Activated CD8-positive, alpha-beta T cell treated with anti-CD3 and anti-CD28 coated beads, Interleukin-2, amount 10 ng/mL, durations not matched to agents 7 days and 5 days (primary cell): Measurements from ENCODE around the gene ANKRD13A. TPM values are rescaled to one million over a fixed set of nuclear protein-coding genes. Genes with fewer than 3 reads are reported as not detected.
A peak's percentile ranks its signal among the peaks of the same experiment; 100 is the strongest.
"Not testable (repeated sequence)": the region's sequence is repeated elsewhere in the genome, so short reads cannot be mapped to it uniquely, and the experiment has no call there.

Source experiments
- ATAC-seq: fragments of 150-1000 bp; cut with Tn5 transposase; one replicate; pipeline ENCODE4 v1.10.0; 2021; ENCODE audit warnings: moderate library complexity
- CTCF ChIA-PET: fragments of 350-600 bp; sonication (Branson Sonifier 250); formaldehyde crosslinking; loops from one replicate; lab custom pipeline; 2021; ENCODE audit warnings: antibody characterized with exemption; lab: Charles Lee
- POLR2A ChIA-PET: fragments of 350-600 bp; sonication (Branson Sonifier 250); formaldehyde crosslinking; loops from one replicate; lab custom pipeline; 2021; ENCODE audit warnings: antibody characterized with exemption; lab: Charles Lee
- DNase-seq: peaks from one replicate; pipeline ENCODE4 v3.0.0-alpha.2; 2020
- H3K27ac Mint-ChIP-seq: one replicate; pipeline ENCODE4 v1.8.0; 2021; ENCODE audit warnings: mild to moderate bottlenecking, mixed read lengths
- H3K27me3 Mint-ChIP-seq: one replicate; pipeline ENCODE4 v1.8.0; 2021; ENCODE audit warnings: low read depth, mixed read lengths
- H3K36me3 Mint-ChIP-seq: one replicate; pipeline ENCODE4 v1.8.0; 2021; ENCODE audit warnings: low read depth, mixed read lengths
- H3K4me1 Mint-ChIP-seq: one replicate; pipeline ENCODE4 v1.8.0; 2021; ENCODE audit warnings: low read depth, mixed read lengths
- H3K4me3 Mint-ChIP-seq: one replicate; pipeline ENCODE4 v1.8.0; 2021; ENCODE audit warnings: mild to moderate bottlenecking, mixed read lengths
- H3K9me3 Mint-ChIP-seq: one replicate; pipeline ENCODE4 v1.8.0; 2022; ENCODE audit warnings: mixed read lengths; ENCODE audit not compliant: insufficient read depth
- total RNA-seq, 2 experiments: library from RNA; stranded (reverse); gene quantifications; one replicate each; pipeline ENCODE4 v1.2.3, GENCODE V29; 2021

ANKRD13A gene
- total RNA-seq, 2 experiments from 2014 or later: 76.0 to 78.1 TPM

- no peak overlapping the region for H3K27ac Mint-ChIP-seq
- peaks cover 32% of the 10 kb centered on the region for H3K4me1 Mint-ChIP-seq
- no peaks in the 10 kb centered on the region for H3K9me3 Mint-ChIP-seq
- H3K27me3 Mint-ChIP-seq: no peaks in the 10 kb centered on the region
- peaks cover 15% of the 10 kb centered on the region for H3K36me3 Mint-ChIP-seq
- POLR2A ChIA-PET: interaction anchor here (1.8 kb wide), 1 partner anchor 24 kb away, joined by 4 read pairs; the partner anchor contains the start of gene C12orf76
- peak overlapping the region; percentile 77 for H3K4me3 Mint-ChIP-seq
- ATAC-seq (no peak), DNase-seq (no peak)
- CTCF ChIA-PET: no interaction called here
Measured at GRCh38 chr12:110071504-110071903, 72.3 kb downstream of the ANKRD13A start.

DNA sequence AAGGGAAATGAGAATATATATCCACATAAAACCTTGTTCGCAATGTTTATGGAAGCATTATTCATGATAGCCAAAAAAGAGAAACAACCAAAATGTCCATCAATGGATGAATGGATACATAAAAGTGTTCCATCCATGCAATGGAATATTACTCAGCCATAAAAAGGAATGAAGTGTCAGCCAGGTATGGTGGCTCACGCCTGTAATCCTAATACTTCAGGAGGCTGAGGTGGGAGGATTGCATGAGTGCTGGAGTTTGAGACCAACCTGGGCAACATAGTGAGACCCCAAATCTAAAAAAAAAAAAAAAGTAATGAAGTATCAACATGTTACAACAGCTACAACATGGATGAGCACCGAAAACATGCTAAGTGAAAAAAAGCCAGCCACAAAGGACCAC is 72.7 kb downstream of the ANKRD13A start:
- H3K9me3 Mint-ChIP-seq: no peaks in the 10 kb centered on the region
- peaks cover 32% of the 10 kb centered on the region for H3K4me1 Mint-ChIP-seq
- H3K27me3 Mint-ChIP-seq: no peaks in the 10 kb centered on the region
- POLR2A ChIA-PET: interaction anchor here (1.8 kb wide), 1 partner anchor 24 kb away, joined by 4 read pairs; the partner anchor contains the start of gene C12orf76
- H3K36me3 Mint-ChIP-seq: peaks cover 15% of the 10 kb centered on the region
- peak overlapping the region; percentile 77 for H3K4me3 Mint-ChIP-seq
- DNase-seq: no peak
- peak overlapping the region; percentile 48 for H3K27ac Mint-ChIP-seq
- CTCF ChIA-PET: no interaction called here
- ATAC-seq: no peak

DNA sequence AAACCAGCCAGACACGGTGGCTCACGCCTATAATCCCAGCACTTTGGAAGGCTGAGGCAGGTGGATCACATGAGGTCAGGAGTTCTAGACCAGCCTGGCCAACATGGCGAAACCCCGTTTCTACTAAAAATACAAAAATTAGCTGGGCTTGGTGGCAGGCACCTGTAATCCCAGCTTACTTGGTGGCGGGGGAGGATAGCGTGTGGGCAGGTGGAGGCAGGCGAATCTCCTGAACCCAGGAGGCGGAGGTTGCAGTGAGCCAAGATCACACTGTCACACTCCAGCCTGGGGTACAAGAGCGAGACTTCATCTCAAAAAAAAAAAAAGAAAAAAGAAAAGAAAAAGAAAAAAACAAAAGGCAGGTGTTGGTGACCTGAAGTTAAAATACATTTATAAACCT is 73.4 kb downstream of the ANKRD13A start:
- peak; percentile 3 for ATAC-seq
- H3K4me1 Mint-ChIP-seq: peaks cover 32% of the 10 kb centered on the region
- H3K36me3 Mint-ChIP-seq: peaks cover 15% of the 10 kb centered on the region
- H3K4me3 Mint-ChIP-seq: peak overlapping the region; percentile 77
- peak overlapping the region; percentile 84 for H3K27ac Mint-ChIP-seq
- H3K9me3 Mint-ChIP-seq, DNase-seq, H3K27me3 Mint-ChIP-seq: not testable (repeated sequence)
- ChIA-PET POLR2A (interaction anchor here (0.6 to 1.2 kb wide), 2 partner anchors 9 to 1529 kb away, joined by 3 read pairs; no protein-coding TSS in a partner anchor), CTCF (interaction anchor here (2.2 kb wide), 1 partner anchor 29 kb away, joined by 6 read pairs; no protein-coding TSS in a partner anchor)

- DNase-seq: peak; percentile 54
- no peaks in the 10 kb centered on the region for H3K27me3 Mint-ChIP-seq
- peaks cover 35% of the 10 kb centered on the region for H3K4me1 Mint-ChIP-seq
- peak overlapping the region; percentile 84 for H3K27ac Mint-ChIP-seq
- ChIA-PET POLR2A (interaction anchor here (0.6 to 1.2 kb wide), 3 partner anchors 9 to 1529 kb away, joined by 3 read pairs; no protein-coding TSS in a partner anchor), CTCF (interaction anchor here (0.8 to 2.2 kb wide), 3 partner anchors 9 to 29 kb away, joined by 3 to 6 read pairs (median 3); no protein-coding TSS in a partner anchor)
- ATAC-seq: peak; percentile 76
- H3K36me3 Mint-ChIP-seq: peaks cover 15% of the 10 kb centered on the region
- no peaks in the 10 kb centered on the region for H3K9me3 Mint-ChIP-seq
- H3K4me3 Mint-ChIP-seq: peak overlapping the region; percentile 77
Measured at GRCh38 chr12:110073049-110073831, 74.0 kb downstream of the ANKRD13A start.

GRCh38 chr12:110074089-110074488 is 74.9 kb downstream of the ANKRD13A start:
- ChIA-PET POLR2A (interaction anchor here (0.6 to 1.2 kb wide), 4 partner anchors 10 to 298 kb away, joined by 3 read pairs; no protein-coding TSS in a partner anchor), CTCF (interaction anchor here (0.9 to 2.2 kb wide), 4 partner anchors 13 to 357 kb away, joined by 3 to 6 read pairs (median 4); no protein-coding TSS in a partner anchor)
- peaks cover 42% of the 10 kb centered on the region for H3K4me1 Mint-ChIP-seq
- no peaks in the 10 kb centered on the region for H3K27me3 Mint-ChIP-seq
- H3K27ac Mint-ChIP-seq: no peak overlapping the region
- H3K9me3 Mint-ChIP-seq: no peaks in the 10 kb centered on the region
- peaks cover 15% of the 10 kb centered on the region for H3K36me3 Mint-ChIP-seq
- no peak for DNase-seq
- ATAC-seq: no peak
- peak overlapping the region; percentile 77 for H3K4me3 Mint-ChIP-seq

DNA sequence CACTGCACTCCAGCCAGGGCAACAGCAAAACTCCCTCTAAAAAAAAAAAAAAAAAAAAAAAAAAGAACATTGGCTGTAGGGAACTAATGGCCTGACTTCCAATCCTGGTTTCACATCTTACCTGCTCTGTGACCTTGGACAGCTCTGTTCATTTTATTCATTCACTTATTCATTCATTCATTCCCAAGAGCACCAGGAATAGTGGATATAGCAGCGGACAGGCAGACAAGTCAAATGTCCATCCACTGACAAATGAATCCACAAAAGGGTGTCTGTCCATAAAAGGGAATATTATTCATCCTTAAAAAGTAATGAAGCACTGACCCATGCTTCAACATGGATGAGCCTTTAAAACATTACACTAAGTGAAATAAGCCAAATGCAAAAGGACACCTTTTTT is 76.7 kb downstream of the ANKRD13A start:
- Mint-ChIP-seq H3K27ac (no peak overlapping the region), H3K27me3 (no peaks in the 10 kb centered on the region), H3K36me3 (peaks cover 18% of the 10 kb centered on the region), H3K9me3 (no peaks in the 10 kb centered on the region), H3K4me3 (no peak overlapping the region), H3K4me1 (peaks cover 60% of the 10 kb centered on the region)
- DNase-seq (no peak), ATAC-seq (no peak)
- POLR2A ChIA-PET: no interaction called here
- CTCF ChIA-PET: interaction anchor here (1.9 kb wide), 1 partner anchor 34 kb away, joined by 4 read pairs; no protein-coding TSS in a partner anchor

- Mint-ChIP-seq H3K9me3 (no peaks in the 10 kb centered on the region), H3K4me3 (no peak overlapping the region), H3K4me1 (peaks cover 49% of the 10 kb centered on the region), H3K27me3 (no peaks in the 10 kb centered on the region), H3K27ac (peak overlapping the region; percentile 29), H3K36me3 (peaks cover 7% of the 10 kb centered on the region)
- ChIA-PET POLR2A (no interaction called here), CTCF (no interaction called here)
- no peak for ATAC-seq
- DNase-seq: no peak
Measured at GRCh38 chr12:110077800-110078199, 78.6 kb downstream of the ANKRD13A start.

GRCh38 chr12:110079477-110080400 is 80.5 kb downstream of the ANKRD13A start:
- Mint-ChIP-seq H3K4me1 (peaks cover 31% of the 10 kb centered on the region), H3K27me3 (peaks cover 4% of the 10 kb centered on the region), H3K4me3 (peak overlapping the region; percentile 75), H3K27ac (peak overlapping the region; percentile 99), H3K36me3 (peaks cover 3% of the 10 kb centered on the region), H3K9me3 (no peaks in the 10 kb centered on the region)
- ChIA-PET POLR2A (interaction anchor here (0.7 to 1.5 kb wide), 6 partner anchors 9 to 81 kb away, joined by 3 to 5 read pairs (median 4); partner anchors contain the start of genes ANKRD13A and IFT81), CTCF (interaction anchor here (0.7 to 1.4 kb wide), 6 partner anchors 18 to 352 kb away, joined by 3 to 4 read pairs (median 3); no protein-coding TSS in a partner anchor)
- ATAC-seq (peak; percentile 94), DNase-seq (peak; percentile 88)

- CTCF ChIA-PET: interaction anchor here (0.7 to 1.4 kb wide), 4 partner anchors 17 to 351 kb away, joined by 3 to 4 read pairs (median 3); no protein-coding TSS in a partner anchor
- H3K9me3 Mint-ChIP-seq: no peaks in the 10 kb centered on the region
- H3K4me1 Mint-ChIP-seq: peaks cover 29% of the 10 kb centered on the region
- no peak for DNase-seq
- no peak for ATAC-seq
- H3K4me3 Mint-ChIP-seq: peak overlapping the region; percentile 30
- H3K36me3 Mint-ChIP-seq: peaks cover 3% of the 10 kb centered on the region
- peak overlapping the region; percentile 99 for H3K27ac Mint-ChIP-seq
- POLR2A ChIA-PET: interaction anchor here (1.0 kb wide), 2 partner anchors 8 to 33 kb away, joined by 3 to 5 read pairs; no protein-coding TSS in a partner anchor
- peaks cover 8% of the 10 kb centered on the region for H3K27me3 Mint-ChIP-seq
Measured at GRCh38 chr12:110080410-110080809, 81.2 kb downstream of the ANKRD13A start.

- Mint-ChIP-seq H3K4me3 (no peak overlapping the region), H3K27ac (no peak overlapping the region), H3K4me1 (peaks cover 15% of the 10 kb centered on the region), H3K9me3 (no peaks in the 10 kb centered on the region), H3K36me3 (peaks cover 3% of the 10 kb centered on the region), H3K27me3 (peaks cover 15% of the 10 kb centered on the region)
- ChIA-PET POLR2A (no interaction called here), CTCF (interaction anchor here (0.7 kb wide), 1 partner anchor 42 kb away, joined by 4 read pairs; no protein-coding TSS in a partner anchor)
- no peak for ATAC-seq
- no peak for DNase-seq
Measured at GRCh38 chr12:110084314-110085015, 85.2 kb downstream of the ANKRD13A start.
